ENCODE results near the gene CHD5.

The CHD5 gene

DNA sequence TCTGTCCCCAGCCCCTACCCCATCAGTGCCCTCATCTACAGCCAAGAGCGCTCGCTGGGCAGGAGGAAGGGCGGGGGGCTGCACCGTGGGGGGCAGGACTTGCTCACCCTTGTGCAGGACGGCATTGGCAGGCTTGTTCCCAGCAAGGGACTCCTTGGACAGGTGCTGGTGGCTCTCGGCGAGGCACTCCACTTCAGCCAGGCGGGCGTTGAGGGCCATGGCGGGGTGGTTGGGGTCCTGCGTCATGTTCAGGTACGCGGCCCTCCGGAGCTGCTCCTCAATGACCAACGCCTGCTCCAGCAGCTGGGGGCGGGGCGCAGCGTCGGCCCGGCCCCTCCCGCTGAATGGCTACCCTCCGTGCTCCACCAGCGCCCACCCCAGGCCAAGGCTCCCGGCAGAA lies 70.4 kb downstream of the CHD5 start:
- DNase-seq = no peak

- peak; percentile 25 for DNase-seq
Measured at GRCh38 chr1:6108937-6109614, 71.0 kb downstream of the CHD5 start.

DNA sequence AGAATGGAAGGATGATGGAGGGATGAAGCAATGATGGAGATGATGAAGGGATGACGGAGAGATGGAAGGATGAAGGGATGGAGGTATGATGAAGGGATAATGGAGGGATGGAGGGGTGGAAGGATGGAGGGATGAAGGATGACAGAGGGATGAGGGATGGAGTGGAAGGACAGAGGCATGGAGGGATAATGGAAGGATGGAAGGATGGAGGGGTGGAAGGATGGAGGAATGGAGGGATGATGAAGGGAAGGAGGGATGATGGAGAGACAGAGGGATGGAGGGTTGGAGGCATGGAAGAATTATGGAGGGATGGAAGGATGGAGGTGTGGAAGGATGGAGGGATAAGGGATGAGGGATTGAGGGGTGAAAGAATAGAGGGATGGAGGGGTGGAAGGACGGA lies 71.6 kb downstream of the CHD5 start:
- DNase-seq = no peak

DNA sequence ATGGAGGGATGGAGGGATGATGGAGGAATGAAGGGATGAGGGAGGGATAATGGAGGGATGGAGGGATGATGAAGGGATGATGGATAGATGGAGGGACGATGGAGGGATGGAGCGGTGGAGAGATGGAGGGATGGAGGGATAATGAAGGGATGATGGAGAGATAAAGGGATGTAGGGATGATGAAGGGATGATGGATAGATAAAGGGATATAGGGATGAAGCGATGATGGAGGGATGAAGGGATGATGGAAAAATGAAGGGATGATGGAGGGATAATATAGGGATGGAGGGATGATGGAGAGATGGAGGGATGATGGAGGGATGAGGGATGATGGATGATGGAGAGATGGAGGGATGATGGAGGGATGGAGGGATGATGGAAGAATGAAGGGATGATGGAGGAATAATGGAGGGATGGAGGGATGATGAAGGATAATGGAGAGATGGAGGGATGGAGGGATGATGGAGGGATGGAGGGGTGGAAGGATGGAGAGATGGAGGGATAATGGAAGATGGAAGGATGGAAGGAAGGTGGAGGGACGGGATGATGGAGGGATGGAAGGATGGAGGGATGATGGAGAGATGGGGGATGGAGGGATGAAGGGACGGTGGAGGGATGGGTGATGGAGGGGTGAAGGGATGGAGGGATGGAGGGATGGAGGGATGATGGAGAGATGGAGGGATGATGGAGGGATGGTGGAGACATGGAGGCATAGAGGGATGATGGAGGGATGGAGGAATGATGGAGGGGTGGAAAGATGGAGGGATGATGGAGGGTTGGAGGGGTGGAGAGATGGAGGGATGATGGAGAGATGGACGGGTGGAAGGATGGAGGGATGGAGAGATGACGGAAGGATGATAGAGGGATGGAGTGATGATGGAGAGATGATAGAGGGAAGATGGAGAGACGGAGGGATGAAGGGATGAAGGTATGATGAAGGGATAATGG lies 72.4 kb downstream of the CHD5 start:
- DNase-seq = no peak

GRCh38 chr1:6106977-6107376 lies 73.1 kb downstream of the CHD5 start:
- no peak for DNase-seq

DNA sequence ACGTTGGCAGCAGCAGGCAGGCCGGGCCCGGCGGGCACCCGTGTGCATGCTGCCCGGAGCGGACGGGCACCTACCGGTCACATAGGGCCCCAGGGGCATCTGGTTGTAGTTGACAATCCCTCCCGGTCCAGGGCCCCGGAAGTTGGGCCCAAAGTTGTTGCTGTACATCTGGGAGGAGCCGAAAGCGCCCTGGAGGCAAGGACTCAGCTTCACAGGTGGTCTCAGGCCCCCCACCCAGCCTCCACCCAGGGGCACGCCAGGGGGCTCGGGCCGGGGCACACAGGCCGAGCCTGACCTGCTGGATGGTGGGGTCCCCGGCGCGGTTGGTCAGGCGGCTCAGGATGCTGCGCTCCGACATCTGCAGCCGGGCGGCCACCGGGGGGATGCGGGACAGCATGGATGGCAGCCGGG lies 73.8 kb downstream of the CHD5 start:
- no peak for DNase-seq

GRCh38 chr1:6105763-6106162 lies 74.4 kb downstream of the CHD5 start:
- DNase-seq = no peak

- DNase-seq = no peak
Measured at GRCh38 chr1:6105218-6105679, 74.9 kb downstream of the CHD5 start.

DNA sequence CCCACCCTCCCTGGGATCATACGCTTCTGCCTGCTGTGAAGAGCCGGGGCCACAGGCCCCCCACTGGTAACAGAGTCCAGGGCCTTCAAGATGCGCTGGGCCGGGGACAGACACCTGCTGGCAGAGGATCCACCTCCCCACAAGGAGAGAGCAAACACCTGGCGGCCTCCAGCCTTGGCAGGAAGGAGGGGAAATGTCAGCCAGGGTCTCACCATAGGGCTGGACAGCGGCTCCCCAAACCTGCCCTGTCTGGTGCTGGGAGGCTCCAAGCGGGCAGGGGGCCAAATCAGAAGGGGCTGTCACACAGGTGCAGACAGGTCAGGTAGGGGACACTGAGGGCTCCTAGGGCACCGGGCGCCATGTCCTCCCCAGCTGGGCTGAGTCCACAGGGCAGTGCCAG lies 75.5 kb downstream of the CHD5 start:
- no peak for DNase-seq

- DNase-seq = no peak
Measured at GRCh38 chr1:6103854-6104530, 76.1 kb downstream of the CHD5 start.

GRCh38 chr1:6103111-6103853 lies 76.8 kb downstream of the CHD5 start:
- no peak for DNase-seq

- no peak for DNase-seq
Measured at GRCh38 chr1:6102532-6102845, 77.6 kb downstream of the CHD5 start.

- no peak for DNase-seq
Measured at GRCh38 chr1:6101826-6102531, 78.1 kb downstream of the CHD5 start.

DNA sequence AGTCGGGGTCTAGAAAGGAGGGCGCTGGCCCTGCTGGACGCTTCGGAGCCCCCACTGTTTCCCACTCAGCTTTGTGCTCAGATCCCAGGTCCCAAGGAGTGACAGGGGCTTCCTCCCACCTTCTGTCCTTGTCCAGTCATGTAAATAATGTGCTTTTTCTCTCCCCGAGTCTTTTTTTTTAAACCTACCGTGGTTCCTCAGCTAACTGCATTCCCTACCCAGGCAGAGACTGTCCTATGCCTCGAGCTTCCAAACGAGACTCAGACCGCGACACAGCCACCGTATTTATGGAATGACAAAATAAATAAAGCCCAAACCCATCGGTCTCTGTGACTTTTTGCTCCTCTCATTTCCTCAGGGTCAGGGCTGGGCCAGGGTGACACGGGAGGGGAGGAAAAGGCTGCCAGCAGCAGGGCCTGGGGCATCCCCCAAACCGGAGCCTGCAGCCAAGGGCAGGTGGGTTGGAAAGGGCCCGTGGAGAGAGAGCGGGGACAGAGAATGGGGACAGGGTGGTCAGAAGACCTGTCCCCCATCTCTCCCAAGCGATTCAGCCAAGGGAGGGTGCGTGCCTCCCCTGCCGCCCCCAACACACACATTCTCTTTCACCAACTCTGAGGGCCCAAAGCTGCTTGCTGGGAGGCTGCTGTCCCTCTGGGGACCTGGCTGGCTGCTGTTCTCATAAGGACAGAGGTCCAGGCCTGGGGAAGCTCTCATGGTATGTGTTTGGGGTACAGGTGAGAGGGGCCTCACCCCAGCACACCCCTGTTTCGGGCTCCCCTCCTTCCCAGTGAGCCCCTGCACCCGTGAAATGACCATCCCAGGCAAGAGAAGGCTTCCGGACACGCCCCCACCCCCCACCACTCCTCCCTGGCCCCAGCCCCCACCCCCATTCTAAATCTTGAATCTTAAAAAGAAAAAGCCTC lies 79.0 kb downstream of the CHD5 start:
- DNase-seq = no peak

- DNase-seq = no peak
Measured at GRCh38 chr1:6099787-6100765, 80.0 kb downstream of the CHD5 start.

DNA sequence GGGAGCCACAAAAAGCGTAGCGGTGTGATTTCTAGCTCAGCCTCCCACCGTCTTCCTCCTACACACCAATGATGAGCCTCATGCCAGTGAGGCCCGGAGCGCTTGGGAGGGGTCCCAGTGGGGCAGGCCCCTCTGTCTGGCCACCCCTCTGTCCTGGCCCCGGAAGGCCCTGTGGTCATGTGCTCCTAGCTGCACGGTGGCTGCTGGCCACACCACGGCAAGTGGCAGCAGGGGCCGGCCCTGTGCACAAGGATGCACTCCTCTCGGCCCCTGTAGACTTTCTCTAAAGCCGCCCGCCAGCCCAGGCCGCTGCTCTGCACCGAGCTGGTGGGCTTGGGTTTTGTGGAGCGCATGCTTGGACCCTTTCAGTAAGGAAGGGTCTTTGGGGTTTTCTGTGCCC lies 80.8 kb downstream of the CHD5 start:
- no peak for DNase-seq

GRCh38 chr1:6098303-6099215 lies 81.6 kb downstream of the CHD5 start:
- DNase-seq = peak; percentile 17

GRCh38 chr1:6097824-6098223 lies 82.3 kb downstream of the CHD5 start:
- DNase-seq = no peak

DNA sequence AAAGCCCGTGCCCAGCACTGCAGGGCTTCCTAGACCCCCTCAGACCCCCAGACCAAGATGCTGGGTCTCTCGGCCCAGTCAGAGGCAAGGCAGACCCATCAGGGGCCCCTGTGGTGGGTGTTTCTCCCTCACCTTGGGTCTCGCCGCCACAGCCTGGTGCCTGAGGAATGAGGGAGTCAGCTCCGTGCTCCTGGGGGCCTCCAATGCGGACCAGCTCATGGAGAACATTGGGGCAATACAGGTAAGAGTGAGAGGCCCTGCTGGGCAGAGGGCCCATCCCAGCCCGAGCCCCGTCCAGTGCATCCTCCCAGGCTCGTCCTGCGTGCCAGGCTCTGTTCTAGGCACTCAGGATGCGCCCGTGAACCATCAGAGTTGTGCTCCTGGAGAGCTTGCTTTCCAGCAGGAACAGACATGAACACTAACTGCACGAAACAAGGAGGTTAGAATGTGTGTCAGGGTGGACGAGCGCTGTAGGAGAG lies 83.0 kb downstream of the CHD5 start:
- DNase-seq = no peak
